H9 (cell line): ENCODE data around the gene VASH2. TPM values are rescaled to one million over a fixed set of nuclear protein-coding genes. Genes with fewer than 3 reads are reported as not detected.

ENCODE experiments used
- DNase-seq: peaks from one replicate; pipeline ENCODE4 v3.0.0-alpha.2; 2017
- H2AFZ ChIP-seq: one replicate; pipeline ENCODE4 v1.6.1; 2013; ENCODE audit warnings: mild to moderate bottlenecking, low read length, control low read depth, moderate library complexity
- H2AK5ac ChIP-seq: 2 replicates; pipeline ENCODE4 v1.6.1; 2013; ENCODE audit warnings: low read length, control low read depth, mixed read lengths; ENCODE audit not compliant: insufficient read length
- H2BK120ac ChIP-seq: one replicate; pipeline ENCODE4 v1.6.1; 2013; ENCODE audit warnings: low read depth, mild to moderate bottlenecking, low read length, control low read depth, inconsistent platforms; ENCODE audit not compliant: poor library complexity, severe bottlenecking
- H2BK12ac ChIP-seq: 2 replicates; pipeline ENCODE4 v1.6.1; 2013; ENCODE audit warnings: low read length, control low read depth, mixed read lengths, low read depth; ENCODE audit not compliant: insufficient read length
- H2BK15ac ChIP-seq: 2 replicates; pipeline ENCODE4 v1.6.1; 2013; ENCODE audit warnings: low read depth, low read length, control low read depth
- H2BK20ac ChIP-seq: one replicate; pipeline ENCODE4 v1.6.1; 2013; ENCODE audit warnings: low read depth, mild to moderate bottlenecking, low read length, control low read depth, inconsistent platforms; ENCODE audit not compliant: poor library complexity, severe bottlenecking
- H2BK5ac ChIP-seq: 2 replicates; pipeline ENCODE4 v1.6.1; 2013; ENCODE audit warnings: low read length, control low read depth, mixed read lengths; ENCODE audit not compliant: insufficient read length
- H3K14ac ChIP-seq: 2 replicates; pipeline ENCODE4 v1.6.1; 2013; ENCODE audit warnings: low read length, control low read depth; ENCODE audit not compliant: insufficient read depth
- H3K18ac ChIP-seq: 2 replicates; pipeline ENCODE4 v1.6.1; 2013; ENCODE audit warnings: low read depth, mild to moderate bottlenecking, mixed read lengths, low read length, control low read depth; ENCODE audit not compliant: insufficient read length
- H3K23ac ChIP-seq: 2 replicates; pipeline ENCODE4 v1.6.1; 2013; ENCODE audit warnings: low read length, control low read depth, mixed read lengths, low read depth; ENCODE audit not compliant: insufficient read length
- H3K23me2 ChIP-seq: 2 replicates; pipeline ENCODE4 v1.6.1; 2013; ENCODE audit warnings: low read depth, mild to moderate bottlenecking, mixed read lengths, low read length, control low read depth; ENCODE audit not compliant: insufficient read length, poor library complexity, severe bottlenecking
- H3K27ac ChIP-seq: 2 replicates; pipeline ENCODE4 v1.5.1; 2013; ENCODE audit warnings: low read length, control low read depth, mixed read lengths, low read depth; ENCODE audit not compliant: insufficient read length
- H3K27me3 ChIP-seq: 2 replicates; pipeline ENCODE4 v1.6.1; 2013; ENCODE audit warnings: low read length, control low read depth, inconsistent platforms; ENCODE audit not compliant: insufficient read depth
- H3K4ac ChIP-seq: 2 replicates; pipeline ENCODE4 v1.6.1; 2013; ENCODE audit warnings: low read depth, mild to moderate bottlenecking, control low read depth, inconsistent platforms, low read length, moderate library complexity
- H3K4me1 ChIP-seq: 2 replicates; pipeline ENCODE4 v1.6.1; 2013; ENCODE audit warnings: low read length, control low read depth, inconsistent platforms; ENCODE audit not compliant: insufficient read depth
- H3K4me2 ChIP-seq: 2 replicates; pipeline ENCODE4 v1.6.1; 2013; ENCODE audit warnings: low read length, control low read depth, mixed read lengths; ENCODE audit not compliant: insufficient read length, insufficient read depth
- H3K56ac ChIP-seq: 2 replicates; pipeline ENCODE4 v1.6.1; 2013; ENCODE audit warnings: low read depth, mild to moderate bottlenecking, mixed read lengths, low read length, control low read depth; ENCODE audit not compliant: insufficient read length
- H3K79me1 ChIP-seq: 2 replicates; pipeline ENCODE4 v1.6.1; 2013; ENCODE audit warnings: low read depth, mild to moderate bottlenecking, moderate library complexity, low read length, control low read depth, inconsistent platforms; ENCODE audit not compliant: insufficient read depth, poor library complexity, severe bottlenecking
- H3K79me2 ChIP-seq: 2 replicates; pipeline ENCODE4 v1.6.1; 2013; ENCODE audit warnings: low read length, control low read depth, inconsistent platforms; ENCODE audit not compliant: insufficient read depth
- H3K9ac ChIP-seq: 2 replicates; pipeline ENCODE4 v1.6.1; 2013; ENCODE audit warnings: low read length, control low read depth, mixed read lengths; ENCODE audit not compliant: insufficient read length; ENCODE audit errors: extremely low read depth
- H3K9me3 ChIP-seq: one replicate; pipeline ENCODE4 v1.6.1; 2013; ENCODE audit warnings: low read depth, low read length, inconsistent platforms; ENCODE audit not compliant: control insufficient read depth
- H3T11ph ChIP-seq: one replicate; pipeline ENCODE4 v1.6.1; 2013; ENCODE audit warnings: mild to moderate bottlenecking, low read length, control low read depth, inconsistent platforms
- H4K20me1 ChIP-seq: one replicate; pipeline ENCODE4 v1.6.1; 2013; ENCODE audit not compliant: control insufficient read depth, insufficient read length, insufficient read depth
- H4K5ac ChIP-seq: 2 replicates; pipeline ENCODE4 v1.6.1; 2013; ENCODE audit warnings: low read depth, mild to moderate bottlenecking, mixed read lengths, low read length, control low read depth; ENCODE audit not compliant: insufficient read length
- H4K8ac ChIP-seq: replicated peaks from 2 replicates; pipeline ENCODE4 v1.6.1; 2013; ENCODE audit warnings: low read length, control low read depth, mixed read lengths, low read depth; ENCODE audit not compliant: insufficient read length
- H4K91ac ChIP-seq: 2 replicates; pipeline ENCODE4 v1.6.1; 2013; ENCODE audit warnings: low read depth, mild to moderate bottlenecking, moderate library complexity, mixed read lengths, low read length, control low read depth; ENCODE audit not compliant: insufficient read length
- H3K27ac Mint-ChIP-seq, 3 experiments: 2 replicates in 2 of 3; 3 replicates in 1 of 3; pipeline ENCODE4 v1.8.0; 2020 to 2021; ENCODE audit warnings: mixed read lengths in 3 of 3, mild to moderate bottlenecking in 1 of 3, moderate library complexity in 1 of 3
- H3K27me3 Mint-ChIP-seq: 2 replicates; pipeline ENCODE4 v1.8.0; 2021; ENCODE audit warnings: low read depth, mild to moderate bottlenecking, moderate library complexity, mixed read lengths
- H3K36me3 Mint-ChIP-seq, 3 experiments: 2 replicates in 2 of 3; 3 replicates in 1 of 3; pipeline ENCODE4 v1.8.0; 2020 to 2021; ENCODE audit warnings: low read depth in 3 of 3, mixed read lengths in 3 of 3; ENCODE audit not compliant: insufficient read depth in 1 of 3
- H3K4me1 Mint-ChIP-seq, 2 experiments: 2 replicates each; pipeline ENCODE4 v1.8.0; 2020; ENCODE audit warnings: mixed read lengths in 2 of 2
- H3K4me3 Mint-ChIP-seq, 2 experiments: 2 replicates in 1 of 2; 3 replicates in 1 of 2; pipeline ENCODE4 v1.8.0; 2020 to 2021; ENCODE audit warnings: mild to moderate bottlenecking in 2 of 2, mixed read lengths in 2 of 2, moderate library complexity in 1 of 2
- H3K9me3 Mint-ChIP-seq, 2 experiments: 2 replicates in 1 of 2; 3 replicates in 1 of 2; pipeline ENCODE4 v1.8.0; 2020; ENCODE audit warnings: mild to moderate bottlenecking in 2 of 2, mixed read lengths in 2 of 2, moderate library complexity in 1 of 2
- WGBS: extraction: QIAGEN DNeasy Blood & Tissue Kit; methylation state at CpG from one replicate; pipeline ENCODE4 v1.1.7; 2013; ENCODE audit warnings: missing lambda C conversion rate, low lambda C conversion rate, mixed read lengths; ENCODE audit not compliant: insufficient read length; ENCODE audit errors: extremely low coverage; 5-methylcytosine and 5-hydroxymethylcytosine counted together
- total RNA-seq: library from RNA; stranded (reverse); gene quantifications from 2 replicates; pipeline ENCODE4 v1.2.1, GENCODE V29; 2021
- TF ChIP-seq, protein P1 (sequence below): fragments of 200-600 bp; sonication (generic); conservative IDR thresholded peaks from 3 replicates; pipeline ENCODE4 v1.8.0; 2021; ENCODE audit warnings: antibody characterized with exemption, mild to moderate bottlenecking

The VASH2 gene
- total RNA-seq, 1 experiment from 2014 or later: 76.1 TPM

GRCh38 chr1:212914789-212915188 is 35.6 kb upstream of the VASH2 start:
- H3K4me3 Mint-ChIP-seq: peak overlapping the region; percentile 86 to 97
- no peak overlapping the region for H2AFZ ChIP-seq
- peak; percentile 76 for DNase-seq
- no peaks in the 10 kb centered on the region for H3K27me3 ChIP-seq
- no peaks in the 10 kb centered on the region for H3K9me3 Mint-ChIP-seq
- H3K18ac ChIP-seq: no peak overlapping the region
- peak overlapping the region; percentile 75 for H3K4me2 ChIP-seq
- peaks cover 40 to 73% of the 10 kb centered on the region in 2 experiments for H3K4me1 Mint-ChIP-seq
- H3K9me3 ChIP-seq: no peaks in the 10 kb centered on the region
- TF ChIP-seq, protein P1, sequence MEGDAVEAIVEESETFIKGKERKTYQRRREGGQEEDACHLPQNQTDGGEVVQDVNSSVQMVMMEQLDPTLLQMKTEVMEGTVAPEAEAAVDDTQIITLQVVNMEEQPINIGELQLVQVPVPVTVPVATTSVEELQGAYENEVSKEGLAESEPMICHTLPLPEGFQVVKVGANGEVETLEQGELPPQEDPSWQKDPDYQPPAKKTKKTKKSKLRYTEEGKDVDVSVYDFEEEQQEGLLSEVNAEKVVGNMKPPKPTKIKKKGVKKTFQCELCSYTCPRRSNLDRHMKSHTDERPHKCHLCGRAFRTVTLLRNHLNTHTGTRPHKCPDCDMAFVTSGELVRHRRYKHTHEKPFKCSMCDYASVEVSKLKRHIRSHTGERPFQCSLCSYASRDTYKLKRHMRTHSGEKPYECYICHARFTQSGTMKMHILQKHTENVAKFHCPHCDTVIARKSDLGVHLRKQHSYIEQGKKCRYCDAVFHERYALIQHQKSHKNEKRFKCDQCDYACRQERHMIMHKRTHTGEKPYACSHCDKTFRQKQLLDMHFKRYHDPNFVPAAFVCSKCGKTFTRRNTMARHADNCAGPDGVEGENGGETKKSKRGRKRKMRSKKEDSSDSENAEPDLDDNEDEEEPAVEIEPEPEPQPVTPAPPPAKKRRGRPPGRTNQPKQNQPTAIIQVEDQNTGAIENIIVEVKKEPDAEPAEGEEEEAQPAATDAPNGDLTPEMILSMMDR: no peak
- H3K23ac ChIP-seq: no peak overlapping the region
- H2BK12ac ChIP-seq: no peak overlapping the region
- no CpG with 5 or more reads among the region's 3 CpGs for whole genome bisulfite sequencing
- H4K20me1 ChIP-seq: no peaks in the 10 kb centered on the region
- H3K27me3 Mint-ChIP-seq: peaks cover 1% of the 10 kb centered on the region; the same call in 1 of the 2 replicates
- no peak overlapping the region for H4K5ac ChIP-seq
- peak overlapping the region; percentile 84 for H3K27ac ChIP-seq
- peak overlapping the region; percentile 49 for H3K9ac ChIP-seq
- H3K14ac ChIP-seq: no peak overlapping the region; the same call in 1 of the 2 replicates
- H2BK5ac ChIP-seq: peak overlapping the region; percentile 10
- no peak overlapping the region for H4K8ac ChIP-seq
- no peak overlapping the region for H3T11ph ChIP-seq
- H4K91ac ChIP-seq: no peak overlapping the region
- H2BK20ac ChIP-seq: no peak overlapping the region
- H3K79me2 ChIP-seq: no peaks in the 10 kb centered on the region; the same call in 1 of the 2 replicates
- H3K27ac Mint-ChIP-seq: peak overlapping the region; percentile 97 to 98 (median 98)
- H3K79me1 ChIP-seq: no peaks in the 10 kb centered on the region
- no peak overlapping the region for H2BK15ac ChIP-seq
- peaks cover 12 to 48% (median 39%) of the 10 kb centered on the region in 3 experiments for H3K36me3 Mint-ChIP-seq
- no peaks in the 10 kb centered on the region; the same call in 1 of the 2 replicates for H3K4me1 ChIP-seq
- H2BK120ac ChIP-seq: no peak overlapping the region
- no peak overlapping the region for H3K4ac ChIP-seq
- no peaks in the 10 kb centered on the region for H3K23me2 ChIP-seq
- no peak overlapping the region for H2AK5ac ChIP-seq
- no peak overlapping the region for H3K56ac ChIP-seq
